ENCODE measurements around the gene ATG101. TPM values are rescaled to one million over a fixed set of nuclear protein-coding genes. Genes with fewer than 3 reads are reported as not detected.

Gene ATG101
- total and polyA plus RNA-seq, 9 of the 15 experiments (the other 6 are each of a cell fraction or from before 2014, with no cell fraction given) = 2.9 to 52.4 (median 29.7) TPM

- no peak for TF ChIP-seq MLX (CRISPR knock-in tag; conservative IDR thresholded peaks at IDR 0.05)
- no peak for TF ChIP-seq PATZ1 (CRISPR knock-in tag; IDR thresholded peaks at IDR 0.05; ENCODE audit: borderline replicate concordance)
- TF ChIP-seq NCOA4 (IDR thresholded peaks at IDR 0.05; ENCODE audit: partially characterized antibody) = no peak
- no peak for TF ChIP-seq ZNF232 (CRISPR knock-in tag; IDR thresholded peaks at IDR 0.05)
- no peak for TF ChIP-seq ZNF12 (CRISPR knock-in tag; IDR thresholded peaks at IDR 0.05)
- TF ChIP-seq ZNF707 (CRISPR knock-in tag; conservative IDR thresholded peaks at IDR 0.05) = no peak
- TF ChIP-seq THRB (CRISPR knock-in tag; conservative IDR thresholded peaks at IDR 0.05) = no peak
- TF ChIP-seq NFE2 (IDR thresholded peaks at IDR 0.05; ENCODE audit: low read depth) = no peak
- TF ChIP-seq CLOCK (CRISPR knock-in tag; IDR thresholded peaks at IDR 0.05; ENCODE audit: borderline replicate concordance) = no peak
- TF ChIP-seq, protein P1, sequence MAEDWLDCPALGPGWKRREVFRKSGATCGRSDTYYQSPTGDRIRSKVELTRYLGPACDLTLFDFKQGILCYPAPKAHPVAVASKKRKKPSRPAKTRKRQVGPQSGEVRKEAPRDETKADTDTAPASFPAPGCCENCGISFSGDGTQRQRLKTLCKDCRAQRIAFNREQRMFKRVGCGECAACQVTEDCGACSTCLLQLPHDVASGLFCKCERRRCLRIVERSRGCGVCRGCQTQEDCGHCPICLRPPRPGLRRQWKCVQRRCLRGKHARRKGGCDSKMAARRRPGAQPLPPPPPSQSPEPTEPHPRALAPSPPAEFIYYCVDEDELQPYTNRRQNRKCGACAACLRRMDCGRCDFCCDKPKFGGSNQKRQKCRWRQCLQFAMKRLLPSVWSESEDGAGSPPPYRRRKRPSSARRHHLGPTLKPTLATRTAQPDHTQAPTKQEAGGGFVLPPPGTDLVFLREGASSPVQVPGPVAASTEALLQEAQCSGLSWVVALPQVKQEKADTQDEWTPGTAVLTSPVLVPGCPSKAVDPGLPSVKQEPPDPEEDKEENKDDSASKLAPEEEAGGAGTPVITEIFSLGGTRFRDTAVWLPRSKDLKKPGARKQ (CRISPR knock-in tag; IDR thresholded peaks at IDR 0.05) = no peak
- no peak for TF ChIP-seq ZNF830 (CRISPR knock-in tag; IDR thresholded peaks at IDR 0.05)
Observed at GRCh38 chr12:52083638-52083996, 13.8 kb downstream of the ATG101 start (continued).

Data from K562 (cell line).